ENCODE measurements around the gene SLFN14. TPM values are rescaled to one million over a fixed set of nuclear protein-coding genes. Genes with fewer than 3 reads are reported as not detected.

SLFN14 gene
- polyA plus RNA-seq, 3 donors: 0.11 to 0.12 TPM; not detected in 1

GRCh38 chr17:35578929-35579432 lies 18.4 kb upstream of the SLFN14 start:
- Mint-ChIP-seq H3K4me3 (peak overlapping the region; percentile 96 to 97), H3K9me3 (peaks cover 0 to 4% (median 0%) of the 10 kb centered on the region in 7 donors), H3K27ac (peak overlapping the region; percentile 88 to 95 (median 91)), H3K36me3 (peaks cover 14 to 15% of the 10 kb centered on the region in 2 donors), H3K4me1 (peaks cover 24% of the 10 kb centered on the region), H3K27me3 (ENCODE audit: low read depth in 3 of 3) (peaks cover 2 to 8% (median 6%) of the 10 kb centered on the region in 3 donors)
- H2AFZ ChIP-seq (ENCODE audit: insufficient read depth, low read depth, low read length, poor library complexity, severe bottlenecking): peak overlapping the region; percentile 90
- TF ChIP-seq CTCF (IDR thresholded peaks at IDR 0.05): no peak
- H3K36me3 ChIP-seq (replicated peaks in 1 of 2; ENCODE audit: control insufficient read depth in 1 of 2, insufficient read depth in 2 of 2, low read length in 2 of 2): peaks cover 17 to 22% of the 10 kb centered on the region in 2 donors
- no peaks in the 10 kb centered on the region for H4K20me1 ChIP-seq (ENCODE audit: insufficient read depth, low read length)
- 2% methylated on average over 10 of the region's 11 CpGs for WGBS (ENCODE audit: insufficient coverage)
- H3K4me3 ChIP-seq (replicated peaks in 1 of 3; ENCODE audit: low read depth in 2 of 3, low read length in 3 of 3): peak overlapping the region; percentile 66 to 87 (median 83)
- DNase-seq: no peak
- H3K79me2 ChIP-seq (ENCODE audit: insufficient read depth, low read length): no peaks in the 10 kb centered on the region
- peaks cover 19 to 32% of the 10 kb centered on the region in 2 donors for H3K4me1 ChIP-seq (ENCODE audit: control insufficient read depth in 1 of 2, insufficient read depth in 2 of 2, low read length in 2 of 2)
- intact Hi-C loops (cut with micrococcal nuclease): no loop called here
- peak overlapping the region; percentile 78 for H3K4me2 ChIP-seq (replicated peaks; ENCODE audit: extremely low read depth, low read length, poor library complexity, severe bottlenecking)
- H3K9me3 ChIP-seq (replicated peaks in 1 of 2; ENCODE audit: control insufficient read depth in 1 of 2, insufficient read depth in 1 of 2, low read length in 2 of 2): no peaks in the 10 kb centered on the region
- no peaks in the 10 kb centered on the region for H3K27me3 ChIP-seq (ENCODE audit: control insufficient read depth in 2 of 2, insufficient read depth in 2 of 2, low read length in 2 of 2)
- H3K9ac ChIP-seq (ENCODE audit: insufficient read depth, low read length, poor library complexity, severe bottlenecking): peak overlapping the region; percentile 74
- peak overlapping the region; percentile 70 to 84 for H3K27ac ChIP-seq (ENCODE audit: low read depth in 1 of 2, low read length in 2 of 2)

GRCh38 chr17:35578197-35578928 lies 17.7 kb upstream of the SLFN14 start, which contains the start of gene PEX12:
Gene PEX12, minus strand, starts transcription at chr17:35578571. Its CDS starts 550 bp downstream, at chr17:35578021.
- Mint-ChIP-seq H3K27me3 (ENCODE audit: low read depth in 3 of 3) (peaks cover 4 to 7% (median 6%) of the 10 kb centered on the region in 3 donors), H3K4me1 (peaks cover 18% of the 10 kb centered on the region), H3K9me3 (peaks cover 0 to 4% (median 0%) of the 10 kb centered on the region in 7 donors), H3K27ac (peak within 1 kb of the TSS; percentile 88 to 95 (median 91)), H3K36me3 (peaks cover 19 to 20% of the 10 kb centered on the region in 2 donors), H3K4me3 (peak within 1 kb of the TSS; percentile 96 to 97)
- H3K9ac ChIP-seq (ENCODE audit: insufficient read depth, low read length, poor library complexity, severe bottlenecking): peak within 1 kb of the TSS; percentile 74
- no peak for TF ChIP-seq CTCF (IDR thresholded peaks at IDR 0.05)
- peak; percentile 68 to 81 (median 80) for DNase-seq
- H2AFZ ChIP-seq (ENCODE audit: insufficient read depth, low read depth, low read length, poor library complexity, severe bottlenecking): peak within 1 kb of the TSS; percentile 90
- H3K27ac ChIP-seq (ENCODE audit: low read depth in 1 of 2, low read length in 2 of 2): peak within 1 kb of the TSS; percentile 70 to 84
- WGBS (ENCODE audit: insufficient coverage): under 1% methylated on average over 38 of the region's 45 CpGs
- peaks cover 13 to 26% of the 10 kb centered on the region in 2 donors for H3K4me1 ChIP-seq (ENCODE audit: control insufficient read depth in 1 of 2, insufficient read depth in 2 of 2, low read length in 2 of 2)
- H3K4me2 ChIP-seq (replicated peaks; ENCODE audit: extremely low read depth, low read length, poor library complexity, severe bottlenecking): peak within 1 kb of the TSS; percentile 78
- H3K27me3 ChIP-seq (ENCODE audit: control insufficient read depth in 2 of 2, insufficient read depth in 2 of 2, low read length in 2 of 2): no peaks in the 10 kb centered on the region
- no peaks in the 10 kb centered on the region for H4K20me1 ChIP-seq (ENCODE audit: insufficient read depth, low read length)
- intact Hi-C loops (cut with micrococcal nuclease): no loop called here
- no peaks in the 10 kb centered on the region for H3K9me3 ChIP-seq (replicated peaks in 1 of 2; ENCODE audit: control insufficient read depth in 1 of 2, insufficient read depth in 1 of 2, low read length in 2 of 2)
- peak within 1 kb of the TSS; percentile 66 to 87 (median 83) for H3K4me3 ChIP-seq (replicated peaks in 1 of 3; ENCODE audit: low read depth in 2 of 3, low read length in 3 of 3)
- peaks cover 21 to 28% of the 10 kb centered on the region in 2 donors for H3K36me3 ChIP-seq (replicated peaks in 1 of 2; ENCODE audit: control insufficient read depth in 1 of 2, insufficient read depth in 2 of 2, low read length in 2 of 2)
- no peaks in the 10 kb centered on the region for H3K79me2 ChIP-seq (ENCODE audit: insufficient read depth, low read length)
